Gastroesophageal sphincter (tissue), 3 donors: ENCODE data around the gene KANK4.

Experiments
- CTCF ChIP-seq, 4 experiments: fragments of 200-600 bp in 2 of 4; fragments of 450-650 bp in 2 of 4; sonication (generic) in 1 of 4; IDR thresholded peaks; one replicate each; pipeline ENCODE4 v1.5.1; 2017 to 2019; ENCODE audit warnings: antibody characterized with exemption in 4 of 4, mild to moderate bottlenecking in 2 of 4, moderate library complexity in 2 of 4
- EP300 ChIP-seq: sonication (generic); formaldehyde crosslinking; IDR thresholded peaks from one replicate; pipeline ENCODE4 v1.6.1; 2017; ENCODE audit warnings: antibody characterized with exemption, mild to moderate bottlenecking
- POLR2A ChIP-seq, 2 donors: fragments of 450-650 bp; IDR thresholded peaks; one replicate each; pipeline ENCODE4 v1.6.1; 2017; ENCODE audit warnings: antibody characterized with exemption in 2 of 2, mild to moderate bottlenecking in 2 of 2, moderate library complexity in 1 of 2

GRCh38 chr1:62333441-62333840, 14.2 kb upstream of the KANK4 start:
- TF ChIP-seq CTCF (IDR thresholded peaks at IDR 0.05) (no peak), POLR2A (IDR thresholded peaks at IDR 0.05) (no peak), EP300 (no peak)
